GM13977 (cell line): Measurements from ENCODE around the gene DGKG.

Experiments used
- DNase-seq: peaks from one replicate; pipeline ENCODE4 v3.0.0; 2012; ENCODE audit warnings: low spot score
- in situ Hi-C: fragments of 300-500 bp; cut with MboI; formaldehyde crosslinking; loops from one replicate; pipeline ENCODE4 v1.12.0; 2022; ENCODE audit warnings: low sequenced_read_pairs, low pct_unique_long_range_greater_than_20kb, mixed read lengths, inconsistent platforms; ENCODE audit not compliant: unreplicated experiment
- TF ChIP-seq, protein P1 (sequence below): IDR thresholded peaks from 2 replicates; pipeline ENCODE4 v1.5.1; 2012; ENCODE audit warnings: mild to moderate bottlenecking, control low read depth; ENCODE audit not compliant: insufficient read depth; ENCODE audit errors: extremely low read depth, missing control alignments

DGKG gene

DNA sequence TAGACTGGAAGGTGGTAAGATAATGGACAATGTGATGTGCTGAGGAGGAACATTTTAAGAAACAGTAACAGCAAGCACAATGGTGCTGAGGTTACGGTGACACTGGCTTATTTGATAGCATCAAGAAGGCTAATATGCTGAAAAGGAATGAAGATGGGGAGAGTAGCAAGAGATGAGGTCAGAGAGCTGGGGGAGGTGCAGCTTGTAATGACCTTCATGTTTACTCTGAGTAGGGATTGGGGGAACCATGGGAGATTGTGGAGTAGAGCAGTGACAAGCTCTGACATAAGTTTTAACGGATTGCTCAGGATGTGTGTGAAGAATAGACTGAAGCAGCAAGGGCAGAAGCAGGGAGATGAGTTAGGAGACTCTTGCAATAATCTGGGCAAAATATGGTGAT is 56.7 kb downstream of the DGKG start:
- DNase-seq = no peak
- TF ChIP-seq, protein P1, sequence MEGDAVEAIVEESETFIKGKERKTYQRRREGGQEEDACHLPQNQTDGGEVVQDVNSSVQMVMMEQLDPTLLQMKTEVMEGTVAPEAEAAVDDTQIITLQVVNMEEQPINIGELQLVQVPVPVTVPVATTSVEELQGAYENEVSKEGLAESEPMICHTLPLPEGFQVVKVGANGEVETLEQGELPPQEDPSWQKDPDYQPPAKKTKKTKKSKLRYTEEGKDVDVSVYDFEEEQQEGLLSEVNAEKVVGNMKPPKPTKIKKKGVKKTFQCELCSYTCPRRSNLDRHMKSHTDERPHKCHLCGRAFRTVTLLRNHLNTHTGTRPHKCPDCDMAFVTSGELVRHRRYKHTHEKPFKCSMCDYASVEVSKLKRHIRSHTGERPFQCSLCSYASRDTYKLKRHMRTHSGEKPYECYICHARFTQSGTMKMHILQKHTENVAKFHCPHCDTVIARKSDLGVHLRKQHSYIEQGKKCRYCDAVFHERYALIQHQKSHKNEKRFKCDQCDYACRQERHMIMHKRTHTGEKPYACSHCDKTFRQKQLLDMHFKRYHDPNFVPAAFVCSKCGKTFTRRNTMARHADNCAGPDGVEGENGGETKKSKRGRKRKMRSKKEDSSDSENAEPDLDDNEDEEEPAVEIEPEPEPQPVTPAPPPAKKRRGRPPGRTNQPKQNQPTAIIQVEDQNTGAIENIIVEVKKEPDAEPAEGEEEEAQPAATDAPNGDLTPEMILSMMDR = no peak
- in situ Hi-C loops = no loop called here

DNA sequence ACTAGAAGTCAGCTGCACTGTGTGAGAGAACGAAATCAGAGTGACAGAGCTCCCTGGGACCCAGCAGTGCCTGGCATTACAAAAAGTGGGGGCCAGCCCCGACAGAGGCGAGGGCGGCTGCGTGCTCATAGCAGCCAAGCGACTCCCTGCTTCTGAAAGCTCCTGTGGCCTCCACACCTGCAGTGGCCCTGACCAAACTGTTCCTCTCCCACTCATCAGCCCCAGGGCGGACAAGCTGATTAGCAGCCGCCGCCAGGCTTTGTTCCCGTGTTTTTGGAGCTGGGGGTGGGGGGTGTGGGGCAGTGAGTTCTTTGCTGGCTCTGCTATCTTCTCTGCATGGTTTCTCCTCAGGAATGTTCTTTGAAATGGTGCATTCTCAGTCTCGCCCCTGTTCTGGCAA is 58.1 kb downstream of the DGKG start:
- in situ Hi-C loops = no loop called here
- TF ChIP-seq, protein P1 = no peak
- DNase-seq = no peak

DNA sequence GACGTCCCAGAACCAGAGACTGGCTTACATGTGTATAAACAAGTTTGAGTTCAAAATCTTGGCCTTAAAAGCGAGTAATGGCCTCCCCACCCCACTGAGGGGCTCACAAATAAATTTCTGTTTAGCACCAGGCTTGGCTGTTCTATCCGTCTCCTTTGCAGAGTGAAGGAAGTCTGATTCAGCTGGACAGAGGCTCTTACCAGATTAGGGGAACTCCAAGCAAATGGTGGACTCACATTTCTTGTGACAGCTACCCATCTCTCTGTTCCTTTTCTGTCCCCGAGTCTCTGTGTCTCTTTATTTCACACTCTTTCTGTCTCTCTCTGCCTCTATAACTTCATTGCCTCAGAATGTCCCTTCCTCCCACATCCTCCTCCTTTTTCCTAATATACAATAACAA is 62.7 kb downstream of the DGKG start:
- in situ Hi-C loops = no loop called here
- DNase-seq = peak; percentile 20
- TF ChIP-seq, protein P1 = no peak

DNA sequence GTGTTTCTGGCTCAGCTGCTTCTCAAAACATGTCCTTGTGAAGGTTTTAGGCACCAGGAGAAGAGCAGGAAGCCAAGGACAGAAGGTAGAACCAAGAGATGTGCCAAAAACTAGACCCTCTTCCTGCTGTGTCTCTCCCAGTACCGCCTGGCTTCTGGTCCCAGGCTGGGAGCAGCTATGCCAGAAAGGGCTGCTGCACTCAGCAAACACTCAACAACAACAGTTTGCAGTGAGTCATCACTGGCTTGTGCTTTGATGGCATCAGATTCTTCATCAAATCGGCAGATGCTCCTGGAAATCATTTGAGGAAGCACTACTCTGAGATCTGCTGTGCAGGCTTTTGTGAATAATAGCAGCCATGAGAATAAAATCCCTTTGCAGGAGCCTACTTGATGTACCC is 63.2 kb downstream of the DGKG start:
- no peak for DNase-seq
- TF ChIP-seq, protein P1 = no peak
- in situ Hi-C loops = no loop called here

DNA sequence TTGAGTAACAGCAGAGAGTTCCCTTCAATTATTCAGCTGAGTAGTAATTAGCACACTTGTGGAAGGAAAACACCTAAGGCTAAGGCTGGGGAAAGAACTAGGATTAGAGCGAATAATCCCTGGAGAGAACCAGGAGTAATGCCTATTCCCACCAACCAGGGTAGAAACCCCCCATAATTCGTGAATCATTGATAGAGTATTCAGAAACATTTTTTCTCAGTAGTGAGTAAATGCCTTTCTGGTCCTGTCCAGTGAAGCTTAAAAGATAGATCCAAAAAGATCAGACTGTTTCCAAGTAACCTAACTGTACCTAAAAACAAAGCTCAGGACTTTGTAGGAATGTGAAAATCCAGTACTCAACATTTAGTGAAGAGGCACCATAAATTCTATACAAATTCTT is 71.2 kb downstream of the DGKG start:
- TF ChIP-seq, protein P1 = no peak
- DNase-seq = no peak
- in situ Hi-C loops = no loop called here

DNA sequence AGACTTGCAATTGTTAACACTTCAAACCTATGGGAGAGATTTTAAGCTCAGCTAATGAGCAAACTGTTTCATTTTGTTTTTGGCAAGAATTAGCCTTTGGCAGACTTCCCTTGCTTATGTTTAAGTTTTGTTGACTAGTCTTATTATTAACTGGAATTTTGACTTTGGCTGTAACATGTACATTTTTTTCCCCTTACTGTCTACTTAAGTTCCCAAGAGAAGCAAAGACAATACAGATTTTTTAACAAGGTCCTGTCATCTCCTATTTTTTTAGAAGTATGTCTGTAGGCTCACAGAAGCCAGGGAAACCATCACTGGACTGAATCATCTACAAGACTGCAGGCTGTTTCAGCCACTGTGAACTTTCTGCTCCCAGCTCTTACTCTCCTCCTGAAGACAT is 74.3 kb downstream of the DGKG start:
- TF ChIP-seq, protein P1 = no peak
- in situ Hi-C loops = no loop called here
- no peak for DNase-seq

DNA sequence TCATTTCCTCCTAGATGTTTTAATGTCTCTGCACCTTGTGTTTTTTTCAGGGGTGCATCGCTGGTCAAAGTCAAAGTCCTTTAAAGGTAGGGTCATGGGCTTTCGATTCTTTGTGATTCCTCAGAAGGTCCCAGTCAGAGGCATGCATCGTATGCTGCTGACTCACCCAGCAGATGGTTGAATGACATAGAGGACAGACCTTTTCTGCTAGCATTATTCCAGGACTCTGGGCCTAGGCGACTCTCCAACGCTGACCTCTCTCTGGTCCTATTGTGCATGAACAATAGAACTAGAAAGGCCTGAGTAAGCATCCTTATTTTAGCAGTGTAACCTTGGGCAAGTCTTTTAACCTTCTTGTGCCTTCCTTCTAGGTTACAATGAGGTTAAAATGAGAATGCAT is 75.9 kb downstream of the DGKG start:
- TF ChIP-seq, protein P1 = no peak
- in situ Hi-C loops = no loop called here
- no peak for DNase-seq
